Right cardiac atrium (tissue), 5 donors: ENCODE measurements around the gene ALS2CL. TPM values are rescaled to one million over a fixed set of nuclear protein-coding genes. Genes with fewer than 3 reads are reported as not detected.
"Not testable (repeated sequence)": the region's sequence is repeated elsewhere in the genome, so short reads cannot be mapped to it uniquely, and the experiment has no call there.

Experiments used
- ATAC-seq, 2 donors: fragments of 200-7000 bp; cut with Tn5 transposase; one replicate each; pipeline versions ENCODE4 v1.8.0 to v1.9.1; 2020; ENCODE audit warnings: moderate library complexity in 2 of 2, mild to moderate bottlenecking in 1 of 2
- DNase-seq, 3 donors: peaks; one replicate each; pipeline ENCODE4 v3.0.0-alpha.2; 2020
- H3K27ac ChIP-seq: one replicate; pipeline ENCODE4 v1.5.1; 2013; ENCODE audit warnings: mild to moderate bottlenecking, low read length, control low read depth, moderate library complexity
- H3K27me3 ChIP-seq: one replicate; pipeline ENCODE4 v1.6.1; 2013; ENCODE audit not compliant: control insufficient read depth, insufficient read depth
- H3K4me1 ChIP-seq: one replicate; pipeline ENCODE4 v1.6.1; 2013; ENCODE audit warnings: low read length; ENCODE audit not compliant: control insufficient read depth, insufficient read depth
- H3K4me3 ChIP-seq: one replicate; pipeline ENCODE4 v1.5.1; 2013; ENCODE audit warnings: low read length, control low read depth
- H3K9me3 ChIP-seq: one replicate; pipeline ENCODE4 v1.6.1; 2013; ENCODE audit warnings: low read length; ENCODE audit not compliant: control insufficient read depth
- WGBS: extraction: QIAGEN DNeasy Blood & Tissue Kit; methylation state at CpG from one replicate; pipeline ENCODE4 v1.1.7; 2013; 5-methylcytosine and 5-hydroxymethylcytosine counted together
- intact Hi-C, 4 donors: fragments of 100-400 bp; cut with DNase I; formaldehyde crosslinking; loops; one replicate each; pipeline versions ENCODE4 v1.11.0 to v1.14.0; 2022 to 2023
- long read RNA-seq, 4 donors: library from polyadenylated mRNA; unstranded; transcript quantifications; one replicate each; pipeline ENCODE4 v2.0.0, GENCODE V29; 2020 to 2021
- polyA plus RNA-seq: library from polyadenylated mRNA; stranded (reverse); fragments of 200-250 nt; gene quantifications from one replicate; pipeline ENCODE4 v1.2.3, GENCODE V29; 2013
- total RNA-seq, 4 donors: library from RNA; stranded (reverse); fragmentation: NEBNext Ultra II Directional; extraction: Animal tissue kit (Norgen Biotek cat#: 25700); gene quantifications; one replicate each; pipeline ENCODE4 v1.2.1, GENCODE V29; 2021
- donor health status: healthy with polysubstance abuse.
- donor health status: DM: no; HTN: yes; CAD: no.
- donor health status: DM: no; HTN: no; CAD: no.
- donor health status: DM: no; HTN: yes; CAD: no; lungs with severe emphysema.
- donor health status: DM: yes; HTN: yes; CAD: no.

Gene ALS2CL, protein sequence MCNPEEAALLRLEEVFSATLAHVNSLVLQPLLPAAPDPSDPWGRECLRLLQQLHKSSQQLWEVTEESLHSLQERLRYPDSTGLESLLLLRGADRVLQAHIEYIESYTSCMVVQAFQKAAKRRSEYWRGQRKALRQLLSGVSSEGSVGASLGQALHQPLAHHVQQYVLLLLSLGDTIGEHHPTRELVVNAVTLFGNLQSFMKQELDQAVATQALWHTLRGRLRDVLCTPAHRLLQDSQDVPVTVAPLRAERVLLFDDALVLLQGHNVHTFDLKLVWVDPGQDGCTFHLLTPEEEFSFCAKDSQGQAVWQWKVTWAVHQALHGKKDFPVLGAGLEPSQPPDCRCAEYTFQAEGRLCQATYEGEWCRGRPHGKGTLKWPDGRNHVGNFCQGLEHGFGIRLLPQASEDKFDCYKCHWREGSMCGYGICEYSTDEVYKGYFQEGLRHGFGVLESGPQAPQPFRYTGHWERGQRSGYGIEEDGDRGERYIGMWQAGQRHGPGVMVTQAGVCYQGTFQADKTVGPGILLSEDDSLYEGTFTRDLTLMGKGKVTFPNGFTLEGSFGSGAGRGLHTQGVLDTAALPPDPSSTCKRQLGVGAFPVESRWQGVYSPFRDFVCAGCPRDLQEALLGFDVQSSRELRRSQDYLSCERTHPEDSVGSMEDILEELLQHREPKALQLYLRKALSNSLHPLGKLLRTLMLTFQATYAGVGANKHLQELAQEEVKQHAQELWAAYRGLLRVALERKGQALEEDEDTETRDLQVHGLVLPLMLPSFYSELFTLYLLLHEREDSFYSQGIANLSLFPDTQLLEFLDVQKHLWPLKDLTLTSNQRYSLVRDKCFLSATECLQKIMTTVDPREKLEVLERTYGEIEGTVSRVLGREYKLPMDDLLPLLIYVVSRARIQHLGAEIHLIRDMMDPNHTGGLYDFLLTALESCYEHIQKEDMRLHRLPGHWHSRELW
- 10 to 100 TPM; 16.1 to 33.1 (median 19.0) TPM for total RNA-seq
- 18.8 TPM for polyA plus RNA-seq
- long read RNA-seq, donor 1, partial matches to known transcripts, result 21 of 46 reads
- long read RNA-seq, donor 1, other reads (novel, unspliced or antisense), result 22 of 46 reads
- long read RNA-seq, donor 2, partial matches to known transcripts, result 4 of 24 reads
- long read RNA-seq, donor 2, other reads (novel, unspliced or antisense), result 19 of 24 reads
- long read RNA-seq, donor 3, full-length matches to known transcripts, result 8 of 52 reads
- long read RNA-seq, donor 3, partial matches to known transcripts, result 15 of 52 reads
- long read RNA-seq, donor 3, other reads (novel, unspliced or antisense), result 29 of 52 reads
- long read RNA-seq, donor 4, full-length matches to known transcripts, result 6 of 39 reads
- long read RNA-seq, donor 4, partial matches to known transcripts, result 5 of 39 reads
- long read RNA-seq, donor 4, other reads (novel, unspliced or antisense), result 28 of 39 reads

DNA sequence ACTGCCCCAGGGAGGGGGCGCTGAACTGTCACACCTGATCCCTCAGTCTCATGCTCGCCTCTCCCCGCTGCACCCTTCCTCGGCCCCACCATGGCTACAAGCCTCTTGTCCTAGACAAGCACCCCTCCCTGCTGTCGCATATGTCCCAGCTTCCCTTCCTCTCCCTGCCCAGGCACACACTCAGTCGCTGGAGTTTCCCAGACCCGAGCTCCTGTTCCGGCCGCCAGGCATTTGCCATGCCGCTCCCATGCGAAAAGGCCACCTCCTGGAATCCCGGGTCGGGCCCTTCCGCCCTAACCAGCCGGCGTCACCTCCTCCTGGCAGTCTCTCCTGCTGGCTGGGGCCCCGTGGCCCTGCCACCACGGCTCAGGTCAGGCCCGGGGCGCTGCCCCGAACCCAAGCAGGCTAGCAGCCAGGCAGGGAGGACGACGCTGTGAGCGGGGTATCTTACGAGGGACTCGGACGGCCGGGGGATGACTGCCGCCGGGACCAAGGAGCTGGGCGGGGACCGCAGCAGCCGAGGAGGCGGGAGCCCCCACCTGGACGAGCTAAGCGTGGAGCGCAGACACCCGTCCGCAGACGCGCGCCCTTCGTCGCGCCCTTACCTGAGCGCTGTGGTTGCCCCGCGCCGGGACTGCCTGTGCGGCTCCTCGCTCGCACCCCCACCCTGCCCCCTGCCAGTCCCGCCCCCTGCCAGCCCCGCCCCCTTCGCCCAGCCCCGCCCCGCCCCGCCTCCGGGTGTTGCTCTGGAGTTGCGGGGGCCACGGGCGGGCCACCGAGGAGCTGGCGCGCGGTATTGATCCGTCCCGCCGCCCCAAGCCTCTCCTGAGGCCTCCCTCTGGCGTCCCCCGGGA, at the start of gene ALS2CL:
ALS2CL (minus strand) TSS at position 642 of the 854 bp plus-strand sequence. CDS start 4,239 bp downstream, outside the sequence.
- peak within 1 kb of the TSS; percentile 82 for H3K27ac ChIP-seq
- peaks cover 28% of the 10 kb centered on the region for H3K4me1 ChIP-seq
- no peaks in the 10 kb centered on the region for H3K27me3 ChIP-seq
- no peaks in the 10 kb centered on the region for H3K9me3 ChIP-seq
- DNase-seq (peak; percentile 71 to 86 (median 85)), ATAC-seq (peak; percentile 70 to 72)
- H3K4me3 ChIP-seq, result peak within 1 kb of the TSS; percentile 57
- intact Hi-C loops, result no loop called here
- WGBS, result under 1% methylated on average over 71 of the region's 71 CpGs

DNA sequence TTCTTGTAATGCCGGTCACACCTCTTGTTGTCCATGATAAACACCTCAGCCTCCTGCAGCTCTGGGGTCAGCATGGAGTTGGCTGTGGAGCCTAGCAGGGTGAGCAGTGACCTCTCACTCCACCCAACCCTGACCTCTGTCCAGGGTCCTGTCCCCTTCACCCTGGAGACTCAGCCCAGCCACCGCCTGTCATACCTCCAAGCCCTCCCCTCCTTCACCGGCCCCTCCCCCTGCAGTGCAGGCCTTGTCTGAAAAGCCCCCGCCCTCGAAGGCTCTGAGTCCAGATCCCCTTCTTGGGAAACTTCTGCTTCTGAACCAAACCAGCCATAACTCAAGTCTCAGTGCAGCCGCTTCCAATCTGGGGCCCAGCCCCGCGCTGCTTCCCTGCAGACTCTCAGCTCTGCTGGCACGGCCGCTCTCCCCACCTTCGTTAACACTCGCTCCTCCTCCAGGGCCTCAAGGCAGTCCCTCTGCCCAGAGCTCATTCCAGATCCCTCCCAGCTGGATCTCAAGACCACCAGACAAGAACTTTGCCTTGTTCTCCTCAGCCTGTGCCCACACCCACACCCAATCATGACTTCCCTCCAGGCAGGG, 49.6 kb upstream of the ALS2CL start:
- Histone ChIP-seq H3K4me1 (no peaks in the 10 kb centered on the region), H3K4me3 (no peak overlapping the region), H3K9me3 (no peaks in the 10 kb centered on the region), H3K27me3 (no peaks in the 10 kb centered on the region), H3K27ac (no peak overlapping the region)
- WGBS, result 69% methylated on average over 12 of the region's 12 CpGs
- intact Hi-C loops, result no loop called here
- ATAC-seq (no peak), DNase-seq (no peak)

DNA sequence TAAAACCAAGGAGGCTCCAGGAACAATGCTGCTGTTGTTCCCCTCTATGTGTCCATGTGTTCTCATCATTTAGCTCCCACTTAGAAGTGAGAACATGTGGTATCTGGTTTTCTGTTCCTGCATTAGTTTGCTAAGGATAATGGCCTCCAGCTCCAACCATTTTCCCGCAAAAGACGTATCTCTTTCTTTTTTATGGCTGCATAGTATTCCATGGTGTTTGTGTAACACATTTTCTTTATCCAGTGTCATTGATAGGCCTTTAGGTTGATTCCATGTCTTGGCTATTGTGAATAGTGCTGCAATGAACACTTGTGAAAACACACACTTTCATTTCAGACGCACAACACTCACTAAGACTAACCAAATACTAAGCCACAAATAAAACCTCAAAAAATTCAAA, 46.1 kb upstream of the ALS2CL start:
- H3K27me3 ChIP-seq, H3K4me3 ChIP-seq, intact Hi-C loops, H3K9me3 ChIP-seq, H3K27ac ChIP-seq, H3K4me1 ChIP-seq, ATAC-seq, DNase-seq: not testable (repeated sequence)
- 95% methylated on average over 3 of the region's 3 CpGs for WGBS

DNA sequence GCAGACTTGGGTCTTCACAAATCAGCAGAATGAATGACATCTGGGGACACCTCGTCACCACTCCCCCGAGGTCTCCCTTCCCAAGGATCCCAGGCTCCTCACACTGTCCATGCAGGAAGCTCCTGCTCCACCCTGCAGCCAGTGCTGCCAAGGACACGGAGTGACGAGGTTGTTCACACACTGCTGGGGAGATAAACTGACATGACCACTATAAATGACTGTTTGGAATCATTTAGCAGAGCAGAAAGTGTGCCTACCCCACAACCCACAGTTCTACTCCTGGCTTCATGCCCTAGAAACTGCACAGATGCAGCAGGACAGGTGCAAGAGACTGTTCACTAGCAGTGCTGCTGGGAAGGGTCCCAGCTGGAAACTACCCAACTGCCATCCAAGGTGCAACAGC, 43.9 kb upstream of the ALS2CL start:
- 29% methylated on average over 4 of the region's 4 CpGs for WGBS
- H3K4me1 ChIP-seq, result no peaks in the 10 kb centered on the region
- ATAC-seq, result peak; percentile 67 to 71
- no peaks in the 10 kb centered on the region for H3K9me3 ChIP-seq
- no peak for DNase-seq
- H3K27ac ChIP-seq, result no peak overlapping the region
- no peak overlapping the region for H3K4me3 ChIP-seq
- no peaks in the 10 kb centered on the region for H3K27me3 ChIP-seq
- intact Hi-C loops, result no loop called here

DNA sequence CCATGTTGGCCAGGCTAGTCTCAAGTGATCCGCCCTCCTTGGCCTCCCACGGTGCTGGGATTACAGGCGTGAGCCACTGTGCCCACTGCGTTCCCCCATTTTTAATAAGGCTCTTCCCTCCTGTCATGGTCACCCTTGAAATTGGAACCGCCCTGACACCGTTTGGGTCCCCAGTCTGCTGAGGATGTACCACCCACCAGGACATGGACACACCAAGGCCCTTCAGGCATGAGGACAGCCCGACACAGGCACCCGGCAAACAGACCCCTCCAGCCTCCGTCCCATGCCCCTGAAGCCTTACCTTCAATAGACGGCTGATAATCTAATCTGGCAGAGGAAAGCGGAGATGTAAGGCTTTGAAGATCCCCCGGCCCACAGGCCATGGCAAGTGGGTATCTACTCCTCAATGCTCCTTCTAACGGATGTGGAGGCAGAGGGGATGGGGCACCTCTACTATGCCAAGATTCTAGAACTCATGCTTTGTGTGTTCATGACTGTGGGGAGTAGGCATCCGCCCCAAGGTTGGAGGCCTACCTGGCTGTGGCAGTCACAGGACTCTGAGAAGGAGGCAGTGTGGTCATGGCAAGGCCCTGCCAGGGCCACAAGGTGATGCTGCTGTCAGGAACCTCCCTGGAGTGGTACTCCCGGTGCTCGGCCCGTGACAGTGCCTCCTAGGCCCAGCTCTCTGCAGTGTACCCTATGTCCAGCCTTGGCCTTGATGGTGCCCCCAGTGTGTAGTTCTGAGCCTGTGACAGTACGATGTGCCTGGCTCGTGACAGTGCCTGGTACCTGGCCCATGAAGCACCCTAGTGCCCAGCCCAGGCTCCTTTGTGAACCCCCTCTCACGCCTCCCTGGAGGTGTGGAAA, 42.8 kb upstream of the ALS2CL start:
- Histone ChIP-seq H3K4me1 (no peaks in the 10 kb centered on the region), H3K27me3 (no peaks in the 10 kb centered on the region), H3K9me3 (no peaks in the 10 kb centered on the region), H3K4me3 (no peak overlapping the region), H3K27ac (no peak overlapping the region)
- intact Hi-C loops, result no loop called here
- 82% methylated on average over 20 of the region's 20 CpGs for WGBS
- DNase-seq (no peak), ATAC-seq (peak; percentile 29 to 32)

DNA sequence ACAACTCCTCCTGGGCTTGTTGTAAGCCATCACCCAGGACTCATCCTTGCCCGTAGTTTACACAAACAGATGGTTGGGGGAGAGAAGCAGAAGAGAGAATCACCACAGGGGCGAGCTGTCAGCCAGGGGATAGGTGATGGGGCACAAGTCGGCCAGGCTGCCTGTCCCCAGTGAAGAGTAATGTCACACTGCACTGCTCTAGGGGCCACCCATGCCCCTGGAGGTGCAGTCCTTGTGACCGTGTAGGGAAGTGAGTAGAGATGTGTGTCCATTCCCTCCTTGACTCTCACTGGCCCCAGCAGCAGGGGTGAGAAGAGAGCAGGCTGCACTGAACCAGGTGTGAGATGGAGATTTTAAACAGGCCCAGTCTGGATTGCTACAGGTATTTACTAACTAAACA, 41.3 kb upstream of the ALS2CL start:
- WGBS, result 59% methylated on average over 4 of the region's 4 CpGs
- no peaks in the 10 kb centered on the region for H3K9me3 ChIP-seq
- H3K27ac ChIP-seq, result no peak overlapping the region
- intact Hi-C loops, result no loop called here
- no peak overlapping the region for H3K4me3 ChIP-seq
- no peak for ATAC-seq
- DNase-seq, result no peak
- no peaks in the 10 kb centered on the region for H3K4me1 ChIP-seq
- H3K27me3 ChIP-seq, result no peaks in the 10 kb centered on the region

DNA sequence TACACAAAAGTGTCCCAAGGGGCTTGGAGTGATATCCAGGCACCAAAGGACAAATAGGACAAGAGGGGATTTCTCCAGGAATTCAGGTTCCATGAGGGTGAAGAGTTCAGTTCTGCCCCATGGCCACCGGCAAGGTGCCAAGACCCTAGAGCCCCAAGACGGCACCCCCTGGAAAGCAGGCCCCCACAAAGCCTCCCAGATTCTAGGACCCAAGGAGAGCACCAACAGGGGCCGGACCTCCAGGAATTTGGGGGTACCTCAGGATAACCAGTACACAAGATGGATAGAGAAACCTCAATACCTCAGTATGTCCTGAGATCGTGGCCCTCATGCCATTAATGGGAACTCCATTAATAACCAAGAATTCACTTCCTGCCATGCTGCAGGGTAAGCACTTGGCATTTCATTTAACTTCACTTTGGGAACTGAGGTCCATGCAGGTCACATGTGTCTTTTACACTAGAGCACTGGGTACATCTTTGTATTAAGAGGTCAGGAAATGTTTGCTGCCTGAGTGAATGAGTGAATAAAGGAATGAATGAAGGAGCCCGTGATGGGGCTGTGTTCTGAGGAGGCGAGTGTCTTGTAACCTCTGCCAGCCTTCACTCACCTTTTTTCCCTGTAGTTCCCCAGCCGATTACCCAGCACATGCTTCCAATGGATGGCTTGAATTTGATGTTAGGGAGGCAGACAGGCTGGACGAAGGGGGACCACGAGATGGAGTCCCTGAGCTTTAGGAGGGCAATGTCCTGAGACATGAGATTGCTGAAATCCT, 39.7 kb upstream of the ALS2CL start:
- intact Hi-C loops, result no loop called here
- Histone ChIP-seq H3K27me3 (no peaks in the 10 kb centered on the region), H3K27ac (no peak overlapping the region), H3K4me3 (no peak overlapping the region), H3K9me3 (no peaks in the 10 kb centered on the region), H3K4me1 (no peaks in the 10 kb centered on the region)
- 83% methylated on average over 9 of the region's 9 CpGs for WGBS
- no peak for ATAC-seq
- no peak for DNase-seq

DNA sequence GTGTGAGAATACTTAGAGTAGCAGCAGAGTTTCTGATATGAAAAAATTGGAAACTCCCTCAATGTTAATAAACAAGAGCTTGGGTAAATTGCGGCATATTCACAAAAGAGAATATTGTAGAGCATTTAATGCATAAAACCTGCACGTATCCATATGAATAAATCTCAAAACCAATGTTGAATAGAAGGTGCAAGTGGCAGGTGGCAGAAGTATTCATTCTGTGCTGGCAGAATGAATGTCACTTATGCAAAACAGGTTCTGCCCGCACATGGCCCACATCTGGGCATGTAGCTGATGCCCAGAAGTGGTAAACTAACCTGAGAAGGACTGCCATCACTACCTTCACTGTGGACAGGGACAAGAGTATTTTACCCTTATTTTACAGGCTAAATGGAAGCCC, 38.3 kb upstream of the ALS2CL start:
- no peak for DNase-seq
- intact Hi-C loops, result no loop called here
- WGBS, result 86% methylated on average over 3 of the region's 3 CpGs
- H3K4me3 ChIP-seq, result no peak overlapping the region
- no peaks in the 10 kb centered on the region for H3K27me3 ChIP-seq
- H3K4me1 ChIP-seq, result no peaks in the 10 kb centered on the region
- no peak overlapping the region for H3K27ac ChIP-seq
- no peaks in the 10 kb centered on the region for H3K9me3 ChIP-seq
- no peak for ATAC-seq

DNA sequence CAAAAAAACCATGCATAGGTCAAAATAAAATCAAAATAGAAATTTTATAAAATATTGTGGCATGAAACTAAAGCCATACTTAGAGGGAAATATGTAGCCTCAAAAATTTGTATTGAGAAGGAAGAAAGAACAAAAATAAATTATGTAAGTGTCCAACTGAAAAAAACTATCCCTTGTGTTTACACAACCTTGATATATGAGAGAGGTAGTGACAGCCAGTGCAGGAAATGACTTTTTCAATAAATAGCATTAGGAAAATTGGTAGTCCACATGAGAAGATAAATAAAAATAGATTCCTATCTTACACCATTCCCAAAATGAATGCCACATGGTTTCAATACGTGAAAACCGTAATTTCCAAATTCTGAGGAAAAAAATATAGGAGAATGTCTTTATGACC, 37.3 kb upstream of the ALS2CL start:
- intact Hi-C loops, result no loop called here
- Histone ChIP-seq H3K9me3 (no peaks in the 10 kb centered on the region), H3K27ac (no peak overlapping the region), H3K4me3 (no peak overlapping the region), H3K27me3 (no peaks in the 10 kb centered on the region), H3K4me1 (no peaks in the 10 kb centered on the region)
- WGBS, result 89% methylated on average over 2 of the region's 2 CpGs
- no peak for DNase-seq
- ATAC-seq, result no peak
